ENCODE measurements around the gene SUMF1. TPM values are rescaled to one million over a fixed set of nuclear protein-coding genes. Genes with fewer than 3 reads are reported as not detected.
"Not testable (repeated sequence)": the region's sequence is repeated elsewhere in the genome, so short reads cannot be mapped to it uniquely, and the experiment has no call there.

The SUMF1 gene
- polyA plus RNA-seq, 4 donors = 36.3 to 50.9 (median 45.7) TPM

GRCh38 chr3:4350789-4351163 is 116.3 kb downstream of the SUMF1 start:
- DNase-seq (ENCODE audit: low read depth in 4 of 4, low spot score in 3 of 4) = peak in 2 of 4 donors; percentile 46 to 51

GRCh38 chr3:4343258-4343657 is 123.8 kb downstream of the SUMF1 start:
- DNase-seq (ENCODE audit: low read depth in 4 of 4, low spot score in 3 of 4) = no peak

GRCh38 chr3:4341336-4341675 is 125.8 kb downstream of the SUMF1 start:
- DNase-seq (ENCODE audit: low read depth in 4 of 4, low spot score in 3 of 4) = no peak

DNA sequence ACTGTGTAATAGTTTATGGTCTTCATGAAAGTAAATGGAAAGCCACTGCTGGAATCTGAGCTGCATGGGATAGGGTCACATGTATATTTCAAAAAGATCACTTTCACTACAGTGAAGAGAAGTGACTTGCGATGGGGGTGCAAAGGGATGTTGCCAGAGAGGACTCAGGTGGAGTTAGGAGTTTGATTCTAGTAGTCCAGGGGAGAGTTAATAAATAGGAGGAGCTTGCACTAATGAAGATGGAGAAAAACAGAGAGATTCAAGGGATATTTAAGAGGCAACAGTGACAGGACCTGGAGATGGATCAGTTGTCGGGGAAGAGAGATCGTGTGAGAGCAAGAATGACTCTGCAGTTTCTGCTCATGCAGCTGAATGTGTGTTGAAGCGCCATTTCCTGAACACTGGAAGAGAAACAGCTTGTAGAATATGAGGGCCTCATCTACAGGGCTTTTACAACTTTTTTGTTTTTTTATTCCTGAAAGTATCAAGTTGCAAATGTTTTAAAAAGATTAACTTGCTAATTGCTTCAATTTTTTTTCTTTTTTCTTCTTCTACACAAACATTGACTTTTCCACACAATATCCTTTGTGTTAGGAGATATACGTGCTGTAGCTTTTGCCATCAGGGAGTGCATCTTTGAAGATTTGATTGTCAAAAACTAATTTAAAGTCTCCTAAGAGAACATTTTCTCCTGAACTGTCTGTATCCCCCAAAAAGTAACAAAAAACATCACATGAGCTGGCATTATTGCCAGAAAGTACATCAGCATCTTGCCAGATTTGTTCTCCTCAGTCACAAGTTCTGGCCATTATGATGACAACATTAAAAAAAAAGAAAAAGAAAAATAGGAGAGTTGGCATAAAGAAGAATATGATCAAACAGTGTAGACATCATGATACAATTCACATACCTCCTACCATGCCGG is 126.4 kb downstream of the SUMF1 start:
- peak in 2 of 4 donors; percentile 31 to 45 for DNase-seq (ENCODE audit: low read depth in 4 of 4, low spot score in 3 of 4)

- no peak for DNase-seq (ENCODE audit: low read depth in 4 of 4, low spot score in 3 of 4)
Observed at GRCh38 chr3:4340077-4340410, 127.0 kb downstream of the SUMF1 start.

- no peak for DNase-seq (ENCODE audit: low read depth in 4 of 4, low spot score in 3 of 4)
Observed at GRCh38 chr3:4338751-4339150, 128.3 kb downstream of the SUMF1 start.

DNA sequence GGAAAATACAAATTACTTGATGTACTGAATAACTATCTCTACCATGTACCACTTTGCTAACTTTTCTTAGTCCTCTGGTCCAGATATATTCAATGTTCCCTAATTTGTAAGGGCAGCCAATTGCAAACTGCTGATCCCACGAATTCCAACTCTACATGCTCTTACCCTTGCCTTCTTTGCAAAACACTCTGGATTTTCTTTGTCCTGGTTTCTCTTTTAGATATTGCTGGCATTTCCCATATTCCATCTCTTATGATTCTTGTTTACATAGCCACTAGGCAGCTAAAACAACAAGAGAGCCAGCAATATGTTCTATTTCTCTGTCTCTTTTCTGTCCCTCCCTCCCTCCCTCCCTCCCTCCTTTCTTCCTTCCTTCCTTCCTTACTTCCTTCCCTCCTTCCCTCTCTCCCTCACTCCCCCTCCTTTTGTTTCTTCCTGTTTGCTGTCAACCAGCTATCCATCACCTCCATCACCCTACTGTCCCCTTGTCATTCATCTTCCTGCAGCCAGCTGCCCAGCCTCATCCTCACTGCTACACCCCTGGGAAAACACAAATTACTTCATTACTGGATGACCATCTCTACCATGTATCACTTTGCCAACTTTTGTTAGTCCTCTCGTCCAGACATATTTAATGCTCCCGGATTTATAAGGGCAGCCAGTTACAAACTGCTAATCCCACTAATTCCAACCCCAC is 130.1 kb downstream of the SUMF1 start:
- DNase-seq (ENCODE audit: low read depth in 4 of 4, low spot score in 3 of 4) = no peak

GRCh38 chr3:4335840-4336562 is 131.1 kb downstream of the SUMF1 start:
- DNase-seq (ENCODE audit: low read depth in 4 of 4, low spot score in 3 of 4) = no peak

- DNase-seq (ENCODE audit: low read depth in 4 of 4, low spot score in 3 of 4) = no peak
Observed at GRCh38 chr3:4334548-4334947, 132.5 kb downstream of the SUMF1 start.

DNA sequence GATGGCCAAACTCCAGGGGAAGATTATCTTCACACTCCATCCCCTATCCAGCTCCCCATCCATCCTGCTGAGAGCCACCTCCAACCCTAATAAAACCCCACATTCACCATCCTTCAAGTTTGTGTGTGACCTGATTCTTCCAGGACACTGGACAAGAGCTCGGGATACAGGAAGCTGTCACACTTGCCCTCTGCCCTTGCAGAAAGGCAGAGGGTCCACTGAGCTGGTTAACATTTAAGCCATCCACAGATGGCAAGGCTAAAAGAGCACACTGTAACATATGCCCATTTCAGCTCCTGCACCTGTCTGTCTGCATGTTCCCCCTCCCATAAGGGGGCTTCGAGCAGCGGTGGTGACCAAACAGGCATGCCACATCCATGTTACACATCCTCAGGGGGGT is 134.1 kb downstream of the SUMF1 start:
- DNase-seq (ENCODE audit: low read depth in 4 of 4, low spot score in 3 of 4) = no peak

DNA sequence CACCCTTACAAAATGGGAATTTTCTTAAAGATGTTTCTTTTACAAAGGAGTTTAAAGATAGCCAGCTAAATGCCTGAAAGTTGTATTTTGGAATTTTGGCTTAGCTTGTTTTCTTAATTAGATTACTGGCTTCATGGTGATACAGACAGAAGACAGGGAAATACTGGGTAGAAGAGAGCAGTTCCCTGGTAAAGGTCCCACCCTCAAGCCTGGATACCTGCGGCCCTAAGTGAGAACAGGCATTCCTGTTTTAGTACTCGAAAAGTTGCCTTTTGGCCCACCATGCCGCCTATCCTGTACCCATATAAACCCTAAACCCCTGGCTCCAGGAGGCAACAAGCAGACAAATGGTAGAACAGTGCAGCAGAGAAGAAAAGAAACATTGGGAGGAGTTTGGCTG is 134.5 kb downstream of the SUMF1 start:
- no peak for DNase-seq (ENCODE audit: low read depth in 4 of 4, low spot score in 3 of 4)

DNA sequence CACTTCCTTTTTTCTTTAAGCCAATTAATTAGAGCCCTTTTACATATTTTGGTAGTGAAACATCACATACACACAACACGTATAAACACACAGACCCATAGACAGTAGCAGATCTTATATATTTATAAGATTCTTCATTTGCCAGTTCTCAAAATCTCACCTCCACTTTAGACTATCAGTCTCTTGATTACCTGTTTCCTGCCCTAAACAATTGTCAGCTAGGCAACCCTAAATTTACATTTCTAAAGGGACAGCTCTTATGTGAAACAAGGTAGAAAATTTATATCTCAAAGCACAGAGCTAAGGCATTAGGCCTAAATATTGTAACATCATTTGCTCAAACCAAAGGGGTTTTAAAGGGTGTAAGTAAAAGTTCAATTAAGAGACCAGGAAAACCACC is 135.0 kb downstream of the SUMF1 start:
- DNase-seq (ENCODE audit: low read depth in 4 of 4, low spot score in 3 of 4) = no peak

GRCh38 chr3:4329806-4330205 is 137.3 kb downstream of the SUMF1 start:
- DNase-seq (ENCODE audit: low read depth in 4 of 4, low spot score in 3 of 4) = not testable (repeated sequence)

DNA sequence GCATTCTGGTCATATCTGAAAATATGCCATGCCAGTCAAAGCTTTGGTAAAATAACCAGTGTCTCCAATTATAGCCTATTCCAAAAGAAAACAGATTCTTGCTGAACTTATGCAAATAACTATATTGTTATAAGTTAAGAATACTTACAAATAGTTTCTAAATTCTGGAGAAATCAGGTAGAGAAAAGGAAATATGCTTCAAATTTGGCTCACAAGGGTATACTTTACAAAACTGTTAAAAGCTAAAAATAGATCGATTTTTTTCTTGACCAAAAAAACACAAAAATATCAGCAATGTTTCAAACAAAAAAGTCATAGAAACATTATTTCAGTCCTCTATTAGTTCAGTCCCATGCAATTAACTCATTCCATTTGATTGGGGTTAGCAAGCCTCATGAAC is 140.2 kb downstream of the SUMF1 start:
- no peak for DNase-seq (ENCODE audit: low read depth in 4 of 4, low spot score in 3 of 4)

DNA sequence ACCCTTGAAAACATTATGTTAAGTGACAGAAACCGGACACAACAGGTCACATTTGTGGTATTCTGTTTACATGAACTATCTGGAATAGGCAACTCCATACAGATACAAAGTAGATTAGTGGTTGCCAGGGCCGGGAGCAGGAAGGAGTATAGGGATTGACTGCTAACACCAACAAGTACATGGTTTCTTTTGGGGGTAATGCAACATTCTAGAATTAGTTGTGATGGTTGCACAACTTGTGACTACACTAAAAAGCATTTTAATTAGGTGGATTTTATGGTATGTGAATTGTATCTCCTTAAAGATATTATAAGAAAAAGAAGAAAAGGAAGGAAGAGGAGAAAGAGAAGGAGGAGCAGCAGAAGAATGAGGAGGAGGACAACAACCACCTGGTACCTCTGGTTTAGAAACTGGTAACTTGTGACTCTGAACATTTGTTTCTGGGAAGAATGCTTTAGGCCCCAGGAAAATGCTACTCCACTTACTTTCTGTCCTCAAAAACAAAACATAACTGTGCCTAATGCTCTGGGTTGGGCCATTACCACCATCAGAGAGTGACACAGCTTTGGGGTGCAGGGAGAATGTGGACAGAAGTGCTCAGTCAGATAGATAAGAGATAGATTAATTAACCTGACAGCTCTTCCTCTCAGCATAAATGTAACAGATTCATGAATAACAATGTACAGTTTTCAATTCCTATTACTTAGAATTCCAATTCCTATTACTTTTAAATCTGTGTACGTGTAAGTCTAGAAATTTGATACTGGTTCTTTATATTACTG is 143.6 kb downstream of the SUMF1 start:
- DNase-seq (ENCODE audit: low read depth in 4 of 4, low spot score in 3 of 4) = no peak

GRCh38 chr3:4322635-4323034 is 144.4 kb downstream of the SUMF1 start:
- no peak for DNase-seq (ENCODE audit: low read depth in 4 of 4, low spot score in 3 of 4)

DNA sequence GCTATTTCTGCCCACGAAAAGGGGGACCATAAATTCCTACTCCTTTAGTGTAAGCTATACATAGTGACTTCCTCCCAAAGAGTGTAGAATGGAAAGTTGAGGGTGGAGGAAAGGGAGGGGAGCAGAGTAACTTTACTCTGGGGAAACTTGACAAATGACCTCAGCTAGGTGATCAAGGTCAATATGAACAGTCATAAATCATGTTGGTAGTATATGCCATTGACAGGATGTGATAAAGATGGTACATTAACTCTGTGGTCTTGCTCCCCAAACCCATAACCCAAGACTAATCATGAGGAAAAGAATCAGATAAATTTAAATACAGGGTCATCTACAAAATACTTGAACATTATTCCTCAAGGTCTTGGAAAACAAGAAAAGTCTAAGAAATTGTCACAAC is 145.3 kb downstream of the SUMF1 start:
- DNase-seq (ENCODE audit: low read depth in 4 of 4, low spot score in 3 of 4) = no peak

- DNase-seq (ENCODE audit: low read depth in 4 of 4, low spot score in 3 of 4) = peak in 1 of 4 donors; percentile 12
Observed at GRCh38 chr3:4320096-4320911, 146.8 kb downstream of the SUMF1 start.

DNA sequence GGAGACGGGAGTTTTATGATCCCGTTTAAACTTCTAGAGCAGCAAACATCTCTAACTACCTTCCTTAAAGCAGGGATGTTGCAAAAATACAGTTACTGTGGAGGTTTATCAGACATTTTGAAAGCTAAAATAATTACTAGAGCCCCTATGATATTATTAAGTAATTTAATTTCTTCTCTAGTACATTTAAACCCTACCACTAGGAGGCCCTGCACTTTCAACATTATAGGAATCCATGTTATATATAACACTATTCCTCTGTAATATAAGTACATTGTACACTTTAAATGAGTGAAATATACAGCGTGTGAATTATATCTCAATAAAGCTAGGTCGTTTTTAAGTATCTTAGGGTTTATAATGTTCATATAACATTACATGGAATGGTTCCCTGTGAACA is 152.4 kb downstream of the SUMF1 start:
- no peak for DNase-seq (ENCODE audit: low read depth in 4 of 4, low spot score in 3 of 4)

All from left renal pelvis (tissue), 4 donors.